CD4-positive, alpha-beta memory T cell (primary cell): ENCODE results near the gene NR3C2. TPM values are rescaled to one million over a fixed set of nuclear protein-coding genes. Genes with fewer than 3 reads are reported as not detected.

Experiments used
- CTCF ChIA-PET: fragments of 350-600 bp; sonication (Branson Sonifier 250); formaldehyde crosslinking; loops from one replicate; lab custom pipeline; 2021; ENCODE audit warnings: inconsistent platforms; ENCODE audit not compliant: partially characterized antibody; lab: Charles Lee
- POLR2A ChIA-PET: fragments of 350-600 bp; sonication (Branson Sonifier 250); formaldehyde crosslinking; loops from one replicate; lab custom pipeline; 2021; ENCODE audit not compliant: partially characterized antibody; lab: Charles Lee
- DNase-seq, 5 donors: peaks; one replicate each; pipeline versions ENCODE4 v3.0.0 to v3.0.0-alpha.2; 2020 to 2022; ENCODE audit warnings: mixed read lengths in 1 of 5
- H3K27ac ChIP-seq: one replicate; pipeline ENCODE4 v1.7.0; 2013; ENCODE audit warnings: low read depth, low read length
- H3K27me3 ChIP-seq: 2 replicates; pipeline ENCODE4 v1.7.0; 2013; ENCODE audit warnings: mild to moderate bottlenecking, low read length, moderate library complexity; ENCODE audit not compliant: insufficient read depth
- H3K36me3 ChIP-seq: 2 replicates; pipeline ENCODE4 v1.7.0; 2013; ENCODE audit warnings: mild to moderate bottlenecking, low read length, moderate library complexity; ENCODE audit not compliant: insufficient read depth
- H3K4me1 ChIP-seq: 2 replicates; pipeline ENCODE4 v1.7.0; 2013; ENCODE audit warnings: mild to moderate bottlenecking, low read length, moderate library complexity; ENCODE audit not compliant: insufficient read depth
- H3K4me3 ChIP-seq, 2 donors: one replicate each; pipeline ENCODE4 v1.7.0; 2013; ENCODE audit warnings: low read length in 2 of 2, mild to moderate bottlenecking in 1 of 2
- H3K9me3 ChIP-seq, 2 donors: one replicate each; pipeline ENCODE4 v1.7.0; 2013; ENCODE audit warnings: low read length in 2 of 2, control low read depth in 1 of 2; ENCODE audit not compliant: control insufficient read depth in 1 of 2
- H3K27ac Mint-ChIP-seq, 7 donors: one replicate each; pipeline ENCODE4 v1.8.0; 2020 to 2021; ENCODE audit warnings: mixed read lengths in 7 of 7, mild to moderate bottlenecking in 6 of 7, inconsistent platforms in 3 of 7, moderate library complexity in 3 of 7
- H3K27me3 Mint-ChIP-seq, 2 donors: one replicate each; pipeline ENCODE4 v1.8.0; 2020 to 2021; ENCODE audit warnings: mixed read lengths in 2 of 2
- H3K36me3 Mint-ChIP-seq, 2 donors: one replicate each; pipeline ENCODE4 v1.8.0; 2020 to 2021; ENCODE audit warnings: mixed read lengths in 2 of 2, inconsistent platforms in 1 of 2, mild to moderate bottlenecking in 1 of 2
- H3K4me1 Mint-ChIP-seq, 4 donors: one replicate each; pipeline ENCODE4 v1.8.0; 2020 to 2021; ENCODE audit warnings: mixed read lengths in 4 of 4, mild to moderate bottlenecking in 1 of 4
- H3K4me3 Mint-ChIP-seq, 8 donors: one replicate each; pipeline ENCODE4 v1.8.0; 2020 to 2021; ENCODE audit warnings: mixed read lengths in 8 of 8, mild to moderate bottlenecking in 7 of 8, moderate library complexity in 6 of 8, inconsistent platforms in 3 of 8
- H3K9me3 Mint-ChIP-seq, 8 donors: one replicate each; pipeline ENCODE4 v1.8.0; 2020 to 2021; ENCODE audit warnings: mixed read lengths in 8 of 8, mild to moderate bottlenecking in 5 of 8, inconsistent platforms in 3 of 8, moderate library complexity in 1 of 8
- intact Hi-C: fragments of 100-400 bp; cut with micrococcal nuclease; formaldehyde crosslinking; loops from one replicate; pipeline ENCODE4 v1.15.1; 2023
- polyA plus RNA-seq, 2 donors: library from polyadenylated mRNA; unstranded; fragments of 300-500 nt; fragmentation: Illumina TruSeq; gene quantifications; one replicate each; pipeline ENCODE4 v1.2.3, GENCODE V29; 2021
- total RNA-seq, 2 experiments: library from RNA; stranded (reverse); gene quantifications; one replicate each; pipeline ENCODE4 v1.2.3, GENCODE V29; 2021

The NR3C2 gene
- total and polyA plus RNA-seq, 4 experiments from 2014 or later, result 4.9 to 50.9 (median 26.8) TPM

GRCh38 chr4:148173397-148174017 lies 268.7 kb downstream of the NR3C2 start:
- Mint-ChIP-seq H3K4me1 (peaks cover 19 to 25% (median 22%) of the 10 kb centered on the region in 4 donors), H3K4me3 (peak overlapping the region in 1 of 8 donors; percentile 56), H3K36me3 (peaks cover 9 to 26% of the 10 kb centered on the region in 2 donors), H3K27ac (peak overlapping the region in 1 of 7 donors; percentile 17), H3K27me3 (no peaks in the 10 kb centered on the region), H3K9me3 (peaks cover 0 to 4% (median under 1%) of the 10 kb centered on the region in 8 donors)
- no peak overlapping the region for H3K27ac ChIP-seq
- no peaks in the 10 kb centered on the region for H3K27me3 ChIP-seq
- no peak overlapping the region for H3K4me3 ChIP-seq
- H3K4me1 ChIP-seq, result peaks cover 12% of the 10 kb centered on the region
- ChIA-PET POLR2A (no interaction called here), CTCF (interaction anchor here (0.6 kb wide), 1 partner anchor 10 kb away, joined by 3 read pairs; no protein-coding TSS in a partner anchor)
- intact Hi-C loops, result no loop called here
- no peaks in the 10 kb centered on the region for H3K9me3 ChIP-seq
- H3K36me3 ChIP-seq, result no peaks in the 10 kb centered on the region
- DNase-seq, result no peak

- Histone ChIP-seq H3K36me3 (no peaks in the 10 kb centered on the region), H3K9me3 (no peaks in the 10 kb centered on the region), H3K27ac (no peak overlapping the region), H3K4me3 (no peak overlapping the region), H3K27me3 (no peaks in the 10 kb centered on the region), H3K4me1 (peaks cover 12% of the 10 kb centered on the region)
- peaks cover 20 to 25% (median 22%) of the 10 kb centered on the region in 4 donors for H3K4me1 Mint-ChIP-seq
- H3K36me3 Mint-ChIP-seq, result peaks cover 9 to 26% of the 10 kb centered on the region in 2 donors
- H3K9me3 Mint-ChIP-seq, result peaks cover 0 to 4% (median under 1%) of the 10 kb centered on the region in 8 donors
- no peak for DNase-seq
- POLR2A ChIA-PET, result no interaction called here
- intact Hi-C loops, result no loop called here
- H3K27me3 Mint-ChIP-seq, result no peaks in the 10 kb centered on the region
- peak overlapping the region in 1 of 8 donors; percentile 10 for H3K4me3 Mint-ChIP-seq
- no peak overlapping the region for H3K27ac Mint-ChIP-seq
- CTCF ChIA-PET, result interaction anchor here (1.2 kb wide), 1 partner anchor 150 kb away, joined by 4 read pairs; no protein-coding TSS in a partner anchor
Measured at GRCh38 chr4:148171596-148171995, 270.6 kb downstream of the NR3C2 start.

GRCh38 chr4:148170408-148171365 lies 271.5 kb downstream of the NR3C2 start:
- Mint-ChIP-seq H3K36me3 (peaks cover 7 to 27% of the 10 kb centered on the region in 2 donors), H3K4me1 (peaks cover 21 to 25% (median 24%) of the 10 kb centered on the region in 4 donors), H3K27ac (peak overlapping the region in 5 of 7 donors; percentile 0 to 61 (median 13)), H3K27me3 (no peaks in the 10 kb centered on the region), H3K4me3 (peak overlapping the region in 3 of 8 donors; percentile 10 to 37 (median 17)), H3K9me3 (peaks cover 0 to 4% (median under 1%) of the 10 kb centered on the region in 8 donors)
- H3K4me3 ChIP-seq, result no peak overlapping the region
- H3K36me3 ChIP-seq, result no peaks in the 10 kb centered on the region
- H3K9me3 ChIP-seq, result no peaks in the 10 kb centered on the region
- DNase-seq, result peak in 1 of 5 donors; percentile 12
- intact Hi-C loops, result no loop called here
- H3K27ac ChIP-seq, result no peak overlapping the region
- no peaks in the 10 kb centered on the region for H3K27me3 ChIP-seq
- CTCF ChIA-PET, result interaction anchor here (1.2 kb wide), 1 partner anchor 149 kb away, joined by 4 read pairs; no protein-coding TSS in a partner anchor
- H3K4me1 ChIP-seq, result peaks cover 12% of the 10 kb centered on the region
- POLR2A ChIA-PET, result no interaction called here

GRCh38 chr4:148166132-148166591 lies 276.1 kb downstream of the NR3C2 start:
- H3K4me1 ChIP-seq, result peaks cover 6% of the 10 kb centered on the region
- intact Hi-C loops, result no loop called here
- CTCF ChIA-PET, result interaction anchor here (1.3 kb wide), 1 partner anchor 99 kb away, joined by 3 read pairs; no protein-coding TSS in a partner anchor
- no peaks in the 10 kb centered on the region for H3K9me3 ChIP-seq
- no peaks in the 10 kb centered on the region for H3K36me3 ChIP-seq
- no peak overlapping the region for H3K4me3 ChIP-seq
- DNase-seq, result no peak
- H3K27ac Mint-ChIP-seq, result no peak overlapping the region
- POLR2A ChIA-PET, result no interaction called here
- peaks cover 6 to 19% (median 15%) of the 10 kb centered on the region in 4 donors for H3K4me1 Mint-ChIP-seq
- no peaks in the 10 kb centered on the region for H3K9me3 Mint-ChIP-seq
- H3K27me3 ChIP-seq, result no peaks in the 10 kb centered on the region
- H3K27me3 Mint-ChIP-seq, result no peaks in the 10 kb centered on the region
- H3K27ac ChIP-seq, result no peak overlapping the region
- peaks cover 3 to 8% of the 10 kb centered on the region in 2 donors for H3K36me3 Mint-ChIP-seq
- H3K4me3 Mint-ChIP-seq, result no peak overlapping the region

- POLR2A ChIA-PET, result no interaction called here
- Mint-ChIP-seq H3K9me3 (no peaks in the 10 kb centered on the region), H3K4me3 (no peak overlapping the region), H3K36me3 (peaks cover 1 to 8% of the 10 kb centered on the region in 2 donors), H3K27me3 (no peaks in the 10 kb centered on the region), H3K4me1 (peaks cover 3 to 15% (median 8%) of the 10 kb centered on the region in 4 donors), H3K27ac (no peak overlapping the region)
- Histone ChIP-seq H3K9me3 (no peaks in the 10 kb centered on the region), H3K4me3 (no peak overlapping the region), H3K36me3 (no peaks in the 10 kb centered on the region), H3K27ac (no peak overlapping the region), H3K4me1 (no peaks in the 10 kb centered on the region), H3K27me3 (no peaks in the 10 kb centered on the region)
- no peak for DNase-seq
- intact Hi-C loops, result no loop called here
- CTCF ChIA-PET, result no interaction called here
Measured at GRCh38 chr4:148164557-148164956, 277.7 kb downstream of the NR3C2 start.

- POLR2A ChIA-PET, result no interaction called here
- Mint-ChIP-seq H3K4me3 (no peak overlapping the region), H3K36me3 (peaks cover 4 to 14% of the 10 kb centered on the region in 2 donors), H3K4me1 (peaks cover 3 to 15% (median 7%) of the 10 kb centered on the region in 4 donors), H3K27me3 (no peaks in the 10 kb centered on the region), H3K27ac (peak overlapping the region in 2 of 7 donors; percentile 36 to 61), H3K9me3 (peaks cover 0 to 5% (median 0%) of the 10 kb centered on the region in 8 donors)
- Histone ChIP-seq H3K36me3 (no peaks in the 10 kb centered on the region), H3K27ac (no peak overlapping the region), H3K4me3 (no peak overlapping the region), H3K9me3 (no peaks in the 10 kb centered on the region), H3K4me1 (no peaks in the 10 kb centered on the region), H3K27me3 (no peaks in the 10 kb centered on the region)
- intact Hi-C loops, result no loop called here
- CTCF ChIA-PET, result no interaction called here
- DNase-seq, result no peak
Measured at GRCh38 chr4:148162991-148163390, 279.2 kb downstream of the NR3C2 start.
